ENCODE results near the gene CCNL1.

The CCNL1 gene

GRCh38 chr3:157111518-157111917, 48.4 kb downstream of the CCNL1 start:
- in situ Hi-C loops (cut with HindIII; ENCODE audit: low sequenced_read_pairs), result no loop called here
- H3K4me3 ChIP-seq (ENCODE audit: low read depth, low read length), result no peak overlapping the region
- no peak for TF ChIP-seq CTCF (IDR thresholded peaks at IDR 0.05; ENCODE audit: low read depth, low read length)
- DNase-seq (ENCODE audit: low read depth, low spot score), result no peak

GRCh38 chr3:157110761-157111278, 49.1 kb downstream of the CCNL1 start:
- in situ Hi-C loops (cut with HindIII; ENCODE audit: low sequenced_read_pairs), result no loop called here
- TF ChIP-seq CTCF (IDR thresholded peaks at IDR 0.05; ENCODE audit: low read depth, low read length), result no peak
- no peak for DNase-seq (ENCODE audit: low read depth, low spot score)
- H3K4me3 ChIP-seq (ENCODE audit: low read depth, low read length), result no peak overlapping the region

GRCh38 chr3:157109267-157110141, 50.4 kb downstream of the CCNL1 start:
- no peak overlapping the region for H3K4me3 ChIP-seq (ENCODE audit: low read depth, low read length)
- no peak for TF ChIP-seq CTCF (IDR thresholded peaks at IDR 0.05; ENCODE audit: low read depth, low read length)
- DNase-seq (ENCODE audit: low read depth, low spot score), result no peak
- in situ Hi-C loops (cut with HindIII; ENCODE audit: low sequenced_read_pairs), result no loop called here

GRCh38 chr3:157107644-157108133, 52.3 kb downstream of the CCNL1 start:
- no peak for DNase-seq (ENCODE audit: low read depth, low spot score)
- no peak overlapping the region for H3K4me3 ChIP-seq (ENCODE audit: low read depth, low read length)
- no peak for TF ChIP-seq CTCF (IDR thresholded peaks at IDR 0.05; ENCODE audit: low read depth, low read length)
- in situ Hi-C loops (cut with HindIII; ENCODE audit: low sequenced_read_pairs), result no loop called here

GRCh38 chr3:157107037-157107436, 52.9 kb downstream of the CCNL1 start:
- no peak for TF ChIP-seq CTCF (IDR thresholded peaks at IDR 0.05; ENCODE audit: low read depth, low read length)
- no peak for DNase-seq (ENCODE audit: low read depth, low spot score)
- H3K4me3 ChIP-seq (ENCODE audit: low read depth, low read length), result no peak overlapping the region
- in situ Hi-C loops (cut with HindIII; ENCODE audit: low sequenced_read_pairs), result no loop called here

- no peak for TF ChIP-seq CTCF (IDR thresholded peaks at IDR 0.05; ENCODE audit: low read depth, low read length)
- H3K4me3 ChIP-seq (ENCODE audit: low read depth, low read length), result no peak overlapping the region
- no peak for DNase-seq (ENCODE audit: low read depth, low spot score)
- in situ Hi-C loops (cut with HindIII; ENCODE audit: low sequenced_read_pairs), result no loop called here
Observed at GRCh38 chr3:157104928-157105652, 54.9 kb downstream of the CCNL1 start.
